Body of pancreas (tissue), 4 donors: ENCODE data around the gene KIR3DL1.
"Not testable (repeated sequence)": the region's sequence is repeated elsewhere in the genome, so short reads cannot be mapped to it uniquely, and the experiment has no call there.

ENCODE experiments used
- POLR2A ChIP-seq, 3 donors: fragments of 450-650 bp; IDR thresholded peaks; one replicate each; pipeline ENCODE4 v1.6.1; 2016; ENCODE audit warnings: antibody characterized with exemption in 3 of 3, mild to moderate bottlenecking in 2 of 3
- TF ChIP-seq, protein P1 (sequence below), 7 experiments: fragments of 450-650 bp in 4 of 7; fragments of 200-600 bp in 3 of 7; sonication (generic) in 3 of 7; IDR thresholded peaks; one replicate each; pipeline ENCODE4 v1.5.1; 2016 to 2019; ENCODE audit warnings: antibody characterized with exemption in 7 of 7

- TF ChIP-seq, protein P1, sequence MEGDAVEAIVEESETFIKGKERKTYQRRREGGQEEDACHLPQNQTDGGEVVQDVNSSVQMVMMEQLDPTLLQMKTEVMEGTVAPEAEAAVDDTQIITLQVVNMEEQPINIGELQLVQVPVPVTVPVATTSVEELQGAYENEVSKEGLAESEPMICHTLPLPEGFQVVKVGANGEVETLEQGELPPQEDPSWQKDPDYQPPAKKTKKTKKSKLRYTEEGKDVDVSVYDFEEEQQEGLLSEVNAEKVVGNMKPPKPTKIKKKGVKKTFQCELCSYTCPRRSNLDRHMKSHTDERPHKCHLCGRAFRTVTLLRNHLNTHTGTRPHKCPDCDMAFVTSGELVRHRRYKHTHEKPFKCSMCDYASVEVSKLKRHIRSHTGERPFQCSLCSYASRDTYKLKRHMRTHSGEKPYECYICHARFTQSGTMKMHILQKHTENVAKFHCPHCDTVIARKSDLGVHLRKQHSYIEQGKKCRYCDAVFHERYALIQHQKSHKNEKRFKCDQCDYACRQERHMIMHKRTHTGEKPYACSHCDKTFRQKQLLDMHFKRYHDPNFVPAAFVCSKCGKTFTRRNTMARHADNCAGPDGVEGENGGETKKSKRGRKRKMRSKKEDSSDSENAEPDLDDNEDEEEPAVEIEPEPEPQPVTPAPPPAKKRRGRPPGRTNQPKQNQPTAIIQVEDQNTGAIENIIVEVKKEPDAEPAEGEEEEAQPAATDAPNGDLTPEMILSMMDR (IDR thresholded peaks at IDR 0.05), result not testable (repeated sequence)
- not testable (repeated sequence) for TF ChIP-seq POLR2A (IDR thresholded peaks at IDR 0.05)
These were observed 30.1 kb upstream of the KIR3DL1 start for GRCh38 chr19:54786091-54786723.
